GM12891 (cell line): ENCODE measurements around the gene RRM2.

Experiments
- POLR2A ChIP-seq: IDR thresholded peaks from 2 replicates; pipeline ENCODE4 v1.6.1; 2011; ENCODE audit warnings: low read depth, low read length, control low read depth
- POLR2AphosphoS5 ChIP-seq: IDR thresholded peaks from 2 replicates; pipeline ENCODE4 v1.6.1; 2011; ENCODE audit warnings: low read depth, low read length, control low read depth
- POU2F2 ChIP-seq: IDR thresholded peaks from 2 replicates; pipeline ENCODE4 v1.6.1; 2011; ENCODE audit warnings: low read depth, mild to moderate bottlenecking, control low read depth, low read length, moderate library complexity
- SPI1 ChIP-seq: IDR thresholded peaks from 2 replicates; pipeline ENCODE4 v1.6.1; 2011; ENCODE audit warnings: low read depth, low read length, control low read depth
- TAF1 ChIP-seq: IDR thresholded peaks from 2 replicates; pipeline ENCODE4 v1.6.1; 2011; ENCODE audit warnings: low read depth, low read length, control low read depth

DNA sequence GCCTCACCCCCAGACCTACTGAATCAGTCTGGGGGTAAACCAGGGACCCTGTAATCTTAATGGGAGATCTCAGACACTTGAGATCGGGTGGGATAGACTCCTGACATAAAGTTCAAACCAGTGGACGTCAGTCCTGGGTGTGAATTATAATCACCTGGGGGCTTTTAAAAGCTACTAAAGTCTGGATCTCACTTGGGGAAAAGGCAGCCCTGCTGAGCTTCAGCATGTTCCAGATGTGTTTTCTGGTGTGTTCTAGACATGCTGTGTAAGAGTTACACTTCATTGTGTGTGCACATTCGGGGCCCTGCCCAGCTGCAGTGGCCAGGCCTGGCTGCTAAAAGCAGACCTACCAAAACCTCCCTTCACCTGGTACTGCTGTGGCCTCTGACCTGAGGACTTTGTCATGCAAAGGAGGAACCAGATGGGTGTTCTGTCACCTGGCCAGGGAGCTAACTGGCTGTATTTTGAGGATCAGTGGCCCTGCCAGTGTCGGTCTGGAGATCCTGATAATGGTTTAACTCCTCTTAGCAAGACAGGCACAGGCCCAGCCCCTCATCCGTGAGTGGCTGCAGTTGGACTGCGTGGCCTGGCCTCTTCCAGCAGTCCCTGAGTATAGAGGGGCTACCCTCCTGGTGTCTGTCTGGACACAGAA, 10.6 kb downstream of the RRM2 start:
- TF ChIP-seq POLR2A (no peak), POLR2AphosphoS5 (no peak), TAF1 (no peak), SPI1 (no peak), POU2F2 (no peak)
